WERI-Rb-1 (cell line): ENCODE measurements around the gene LRP1B.

Experiments used
- DNase-seq: peaks from one replicate; pipeline ENCODE4 v3.0.0-alpha.2; 2020
- H3K27ac ChIP-seq: fragments of 250-450 bp; sonication (Bioruptor Pico); 2 replicates; pipeline ENCODE4 v1.5.1; 2020; ENCODE audit warnings: mild to moderate bottlenecking, moderate library complexity
- H3K27me3 ChIP-seq: fragments of 250-450 bp; sonication (Bioruptor Pico); 2 replicates; pipeline ENCODE4 v1.5.1; 2021; ENCODE audit warnings: mild to moderate bottlenecking, low read depth, moderate library complexity; ENCODE audit not compliant: insufficient read depth, severe bottlenecking
- H3K36me3 ChIP-seq: fragments of 250-450 bp; sonication (Bioruptor Pico); 2 replicates; pipeline ENCODE4 v1.5.1; 2020; ENCODE audit warnings: mild to moderate bottlenecking, moderate library complexity
- H3K4me3 ChIP-seq: 2 replicates; pipeline ENCODE4 v1.5.1; 2011; ENCODE audit warnings: low read depth, mild to moderate bottlenecking, control low read depth, low read length
- H3K9me3 ChIP-seq: fragments of 250-450 bp; sonication (Bioruptor Pico); 2 replicates; pipeline ENCODE4 v1.5.1; 2021; ENCODE audit warnings: mild to moderate bottlenecking, moderate library complexity; ENCODE audit not compliant: severe bottlenecking
- CTCF ChIP-seq: IDR thresholded peaks from 2 replicates; pipeline ENCODE4 v1.5.1; 2011; ENCODE audit warnings: low read depth, mild to moderate bottlenecking, control low read depth, inconsistent platforms, low read length

The LRP1B gene

GRCh38 chr2:140669911-140670310 is 1460.9 kb downstream of the LRP1B start:
- Histone ChIP-seq H3K4me3 (no peak overlapping the region), H3K9me3 (no peaks in the 10 kb centered on the region), H3K27ac (no peak overlapping the region), H3K27me3 (no peaks in the 10 kb centered on the region), H3K36me3 (no peaks in the 10 kb centered on the region)
- TF ChIP-seq CTCF: no peak
- DNase-seq: no peak

- Histone ChIP-seq H3K4me3 (no peak overlapping the region), H3K9me3 (no peaks in the 10 kb centered on the region), H3K27ac (no peak overlapping the region), H3K36me3 (no peaks in the 10 kb centered on the region), H3K27me3 (no peaks in the 10 kb centered on the region)
- no peak for DNase-seq
- TF ChIP-seq CTCF: no peak
These were observed 1463.6 kb downstream of the LRP1B start for GRCh38 chr2:140667203-140667602.

- Histone ChIP-seq H3K27ac (no peak overlapping the region), H3K4me3 (no peak overlapping the region), H3K36me3 (no peaks in the 10 kb centered on the region), H3K27me3 (no peaks in the 10 kb centered on the region), H3K9me3 (no peaks in the 10 kb centered on the region)
- TF ChIP-seq CTCF: no peak
- DNase-seq: no peak
These were observed 1468.3 kb downstream of the LRP1B start for GRCh38 chr2:140662504-140662903.

- no peaks in the 10 kb centered on the region for H3K36me3 ChIP-seq
- no peak for DNase-seq
- TF ChIP-seq CTCF: no peak
These were observed 1471.8 kb downstream of the LRP1B start for GRCh38 chr2:140658760-140659692.

GRCh38 chr2:140657657-140658056 is 1473.2 kb downstream of the LRP1B start:
- no peak for DNase-seq
- TF ChIP-seq CTCF: no peak
- Histone ChIP-seq H3K9me3 (no peaks in the 10 kb centered on the region), H3K27ac (no peak overlapping the region), H3K4me3 (no peak overlapping the region), H3K36me3 (no peaks in the 10 kb centered on the region), H3K27me3 (no peaks in the 10 kb centered on the region)

More at GRCh38 chr2:140658760-140659692, 1471.8 kb downstream of the LRP1B start:
- Histone ChIP-seq H3K27ac (no peak overlapping the region), H3K27me3 (no peaks in the 10 kb centered on the region), H3K9me3 (no peaks in the 10 kb centered on the region), H3K4me3 (no peak overlapping the region)
